GM12878 (cell line): Measurements from ENCODE around the gene ZNF57. TPM values are rescaled to one million over a fixed set of nuclear protein-coding genes. Genes with fewer than 3 reads are reported as not detected.
A peak's percentile ranks its signal among the peaks of the same experiment; 100 is the strongest.

Experiments used
- ATAC-seq: fragments of 200-7000 bp; cut with Tn5 transposase; 3 replicates; pipeline ENCODE4 v1.9.1; 2020; ENCODE audit warnings: mild to moderate bottlenecking, moderate library complexity
- Bru-seq: library from RNA; stranded (reverse); fragments of 400-500 nt; gene quantifications from one replicate; lab custom pipeline; 2021; lab: Mats Ljungman, UMichigan
- BruChase-seq, 2 experiments: library from RNA; stranded (reverse); fragments of 400-500 nt; gene quantifications; one replicate each; lab custom pipeline; 2021; lab: Mats Ljungman, UMichigan
- BruUV-seq: library from RNA; stranded (reverse); fragments of 400-500 nt; replicated peaks from 2 replicates; lab custom pipeline; 2021; lab: Mats Ljungman, UMichigan
- CTCF ChIA-PET: fragments of 300-600 bp; sonication (Branson Sonifier 250); formaldehyde crosslinking; extraction: SDS; loops from one replicate; lab custom pipeline; 2021; ENCODE audit warnings: inconsistent platforms; lab: Yijun Ruan, JAX
- POLR2A ChIA-PET: fragments of 350-600 bp; formaldehyde crosslinking; extraction: SDS; loops from one replicate; lab custom pipeline; 2021; ENCODE audit warnings: inconsistent platforms; lab: Charles Lee
- RAD21 ChIA-PET: fragments of 300-600 bp; sonication (Branson Sonifier 250); formaldehyde crosslinking; loops from one replicate; lab custom pipeline; 2023; ENCODE audit warnings: antibody characterized with exemption; ENCODE audit not compliant: unreplicated experiment; lab: Charles Lee
- SMC1A ChIA-PET: fragments of 300-600 bp; sonication (Branson Sonifier 250); formaldehyde crosslinking; loops from one replicate; lab custom pipeline; 2023; ENCODE audit not compliant: unreplicated experiment, uncharacterized antibody; lab: Charles Lee
- DNase-seq: peaks from one replicate; pipeline ENCODE4 v3.0.0-alpha.2; 2011; ENCODE audit warnings: low read depth, low spot score
- FAIRE-seq: peaks from 3 replicates; lab custom pipeline; 2011; peaks lifted over from hg19 to GRCh38; lab: Jason Lieb, UNC
- H2AFZ ChIP-seq: 2 replicates; pipeline ENCODE4 v1.6.0; 2011; ENCODE audit warnings: low read depth, low read length, control low read depth; ENCODE audit not compliant: control insufficient read depth
- H3K27ac ChIP-seq: 2 replicates; pipeline ENCODE4 v1.5.1; 2011; ENCODE audit warnings: control low read depth; ENCODE audit not compliant: control insufficient read depth, insufficient read depth
- H3K27me3 ChIP-seq, 2 experiments: replicated peaks in 1 of 2; 2 replicates each; pipeline versions ENCODE4 v1.6.0 to v1.6.1; 2011; ENCODE audit warnings: low read length in 1 of 2; ENCODE audit not compliant: control insufficient read depth in 2 of 2, insufficient read depth in 2 of 2
- H3K36me3 ChIP-seq, 2 experiments: 2 replicates each; pipeline ENCODE4 v1.5.1; 2011; ENCODE audit warnings: low read length in 1 of 2; ENCODE audit not compliant: control insufficient read depth in 2 of 2, insufficient read depth in 2 of 2
- H3K4me1 ChIP-seq: 2 replicates; pipeline ENCODE4 v1.6.1; 2011; ENCODE audit warnings: mild to moderate bottlenecking, low read length, moderate library complexity, mixed read lengths; ENCODE audit not compliant: control insufficient read depth, insufficient read depth
- H3K4me2 ChIP-seq: 2 replicates; pipeline ENCODE4 v1.6.0; 2011; ENCODE audit warnings: control low read depth; ENCODE audit not compliant: control insufficient read depth, insufficient read depth
- H3K4me3 ChIP-seq: fragments of 200-600 bp; sonication (generic); 2 replicates; pipeline ENCODE4 v1.5.1; 2016
- H3K79me2 ChIP-seq: 2 replicates; pipeline ENCODE4 v1.6.0; 2011; ENCODE audit warnings: low read length; ENCODE audit not compliant: control insufficient read depth, insufficient read depth
- H3K9ac ChIP-seq: 2 replicates; pipeline ENCODE4 v1.8.0; 2011; ENCODE audit warnings: low read length, control low read depth, mixed read lengths; ENCODE audit not compliant: control insufficient read depth, insufficient read depth
- H3K9me3 ChIP-seq: replicated peaks from 3 replicates; pipeline ENCODE4 v1.5.1; 2011; ENCODE audit warnings: mild to moderate bottlenecking, low read length; ENCODE audit not compliant: control insufficient read depth, insufficient read depth
- H4K20me1 ChIP-seq: 2 replicates; pipeline ENCODE4 v1.6.0; 2011; ENCODE audit not compliant: control insufficient read depth, insufficient read depth
- BCLAF1 ChIP-seq: fragments of 450-650 bp; IDR thresholded peaks from 2 replicates; pipeline ENCODE4 v1.6.1; 2017; ENCODE audit warnings: antibody characterized with exemption, mild to moderate bottlenecking, moderate library complexity
- HDGF ChIP-seq: fragments of 450-650 bp; IDR thresholded peaks from 2 replicates; pipeline ENCODE4 v1.6.1; 2016; ENCODE audit warnings: antibody characterized with exemption
- MTA2 ChIP-seq: fragments of 450-650 bp; IDR thresholded peaks from 2 replicates; pipeline ENCODE4 v1.6.1; 2016; ENCODE audit warnings: low read depth, mild to moderate bottlenecking, moderate library complexity
- NFYA ChIP-seq: IDR thresholded peaks from 2 replicates; pipeline ENCODE4 v1.6.1; 2011; ENCODE audit warnings: low read depth, mild to moderate bottlenecking, low read length, improper control_type of control experiment, borderline replicate concordance
- PAX8 ChIP-seq: fragments of 450-650 bp; IDR thresholded peaks from 2 replicates; pipeline ENCODE4 v1.6.1; 2017; ENCODE audit warnings: mild to moderate bottlenecking, moderate library complexity
- PBX3 ChIP-seq: IDR thresholded peaks from 2 replicates; pipeline ENCODE4 v1.6.1; 2011; ENCODE audit warnings: mild to moderate bottlenecking, low read depth, low read length, moderate library complexity; ENCODE audit not compliant: insufficient replicate concordance
- RELB ChIP-seq: fragments of 450-650 bp; IDR thresholded peaks from 2 replicates; pipeline ENCODE4 v1.6.1; 2017; ENCODE audit warnings: low read depth, mild to moderate bottlenecking, moderate library complexity
- TCF3 ChIP-seq: IDR thresholded peaks from 2 replicates; pipeline ENCODE4 v1.6.1; 2012; ENCODE audit warnings: low read depth, mild to moderate bottlenecking, low read length, borderline replicate concordance; ENCODE audit not compliant: insufficient read depth
- WGBS: methylation state at CpG from one replicate; pipeline ENCODE4 v1.1.6; 2016; ENCODE audit warnings: low lambda C conversion rate; ENCODE audit not compliant: insufficient replicate concordance, insufficient coverage; ENCODE audit errors: missing lambda C conversion rate; 5-methylcytosine and 5-hydroxymethylcytosine counted together
- in situ Hi-C: fragments of 300-500 bp; cut with MboI; formaldehyde crosslinking; loops from 9 replicates; pipeline ENCODE4 v1.14.3; 2018; ENCODE audit warnings: mixed read lengths
- intact Hi-C: fragments of 100-400 bp; cut with micrococcal nuclease; formaldehyde crosslinking; loops from one replicate; pipeline ENCODE4 v1.14.2; 2022; ENCODE audit not compliant: unreplicated experiment
- long read RNA-seq, 2 experiments: library from polyadenylated mRNA; unstranded; transcript quantifications; one replicate each; pipeline ENCODE4 v2.0.0, GENCODE V29; 2019 to 2020
- polyA minus RNA-seq, 3 experiments: library from RNA; depleted of rRNA, polyadenylated mRNA; stranded (reverse); fragments of >200 nt; gene quantifications; 2 replicates each; pipeline ENCODE4 v1.2.3, GENCODE V29; 2011
- polyA plus RNA-seq, 11 experiments: library from polyadenylated mRNA; depleted of rRNA in 4 of 11; unstranded in 6 of 11; stranded (reverse) in 5 of 11; fragments of >200 nt; fragmentation: Nextera tagmentation in 4 of 11; fragmentation: Illumina TruSeq in 1 of 11; extraction: Ambion mirVana in 4 of 11; extraction: Trizol in 1 of 11; gene quantifications; 1 replicate in 1 of 11; 2 replicates in 10 of 11; pipeline versions ENCODE4 v1.2.1 to v1.2.3, GENCODE V29; 2011 to 2016; ENCODE audit warnings: inconsistent platforms in 2 of 11, missing spikeins in 2 of 11, low read depth in 1 of 11
- total RNA-seq, 4 experiments: library from RNA; depleted of rRNA in 3 of 4; stranded (reverse); fragments of >200 nt in 3 of 4; fragmentation: Illumina TruSeq in 1 of 4; extraction: Trizol in 1 of 4; gene quantifications; 2 replicates each; pipeline versions ENCODE4 v1.2.1 to v1.2.3, GENCODE V29; 2013 to 2021

Gene ZNF57
- 8.2 and 9.9 TPM in 2 replicates for total RNA-seq (2013; cell fraction: nucleolus; rRNA removed)
- total RNA-seq (2014; rRNA removed) = 6.2 and 7.6 TPM in 2 replicates
- total RNA-seq (2014; rRNA removed; fragmentation: Illumina TruSeq; extraction: Trizol) = 7.6 and 8.9 TPM in 2 replicates
- 5.2 and 5.5 TPM in 2 replicates for total RNA-seq (2021)
- 4.5 TPM for polyA plus RNA-seq (2011; ENCODE audit: low read depth)
- polyA plus RNA-seq (2011; rRNA removed) = 5.6 and 5.7 TPM in 2 replicates
- 3.5 and 3.8 TPM in 2 replicates for polyA plus RNA-seq (2011; cell fraction: cytosol; rRNA removed)
- 4.7 and 4.9 TPM in 2 replicates for polyA plus RNA-seq (2011; cell fraction: nucleus; rRNA removed)
- polyA plus RNA-seq (2012) = 3.8 and 5.7 TPM in 2 replicates
- 6.9 and 7.6 TPM in 2 replicates for polyA plus RNA-seq (2014; fragmentation: Illumina TruSeq; extraction: Trizol)
- polyA plus RNA-seq (2014; fragmentation: Nextera tagmentation; extraction: Ambion mirVana) = 1 to 10 TPM; 2.7 to 3.0 TPM
- polyA plus RNA-seq (2014; rRNA removed) = 3.9 and 4.4 TPM in 2 replicates
- 1 to 10 TPM; 6.0 to 6.7 TPM for polyA plus RNA-seq (2016; fragmentation: Nextera tagmentation; extraction: Ambion mirVana)
- polyA minus RNA-seq (2011; rRNA and poly(A)+ RNA removed) = 7.9 and 9.9 TPM in 2 replicates
- polyA minus RNA-seq (2011; cell fraction: cytosol; rRNA and poly(A)+ RNA removed) = 3.3 and 4.3 TPM in 2 replicates
- polyA minus RNA-seq (2011; cell fraction: nucleus; rRNA and poly(A)+ RNA removed) = 1.8 and 2.4 TPM in 2 replicates
- Bru-seq, nascent RNA = percentile 63 among the genes with signal in this experiment
- BruChase-seq, experiment 1, labeled RNA remaining after a 6-hour chase = percentile 59 among the genes with signal in this experiment
- percentile 54 among the genes with signal in this experiment for BruChase-seq, experiment 2, labeled RNA remaining after a 2-hour chase
- long read RNA-seq, experiment 1, partial matches to known transcripts = 0 of 4 reads
- long read RNA-seq, experiment 1, other reads (novel, unspliced or antisense) = 2 of 4 reads
- long read RNA-seq, experiment 2, transcript ZNF57-201 (4 exons, 2,003 nt) = major isoform, 44 of 47 reads
- long read RNA-seq, experiment 2, partial matches to known transcripts = 0 of 47 reads
- long read RNA-seq, experiment 2, other reads (novel, unspliced or antisense) = 3 of 47 reads

- Histone ChIP-seq H3K36me3 (0 out of 4 replicates have a peak, but pooled peaks cover 0 to 3% of the 10 kb centered on the region in 2 experiments), H3K9me3 (peaks cover 3% of the 10 kb centered on the region; the same call in 2 of the 3 replicates), H3K79me2 (peaks cover 16% of the 10 kb centered on the region), H3K9ac (peak within 1 kb of the TSS; percentile 87), H3K4me1 (no peaks in the 10 kb centered on the region), H2AFZ (peak within 1 kb of the TSS; percentile 93), H4K20me1 (no peaks in the 10 kb centered on the region), H3K27ac (peak within 1 kb of the TSS; percentile 79), H3K4me3 (peak within 1 kb of the TSS; percentile 84), H3K27me3 (no peaks in the 10 kb centered on the region), H3K4me2 (peak within 1 kb of the TSS; percentile 97)
- under 1% methylated on average over 80 of the region's 100 CpGs for WGBS
- intact Hi-C loops (no loop called here), in situ Hi-C loops (no loop called here)
- CTCF ChIA-PET = interaction anchor here (0.6 to 1.4 kb wide), 3 partner anchors 12 to 117 kb away, joined by 3 to 10 read pairs (median 3); partner anchors contain the start of gene SGTA
- SMC1A ChIA-PET = interaction anchor here (0.9 kb wide), 1 partner anchor 13 kb away, joined by 4 read pairs; no protein-coding TSS in a partner anchor
- DNase-seq = peak; percentile 92
- ATAC-seq = peak; percentile 100
- RAD21 ChIA-PET = interaction anchor here (0.7 to 1.0 kb wide), 2 partner anchors 13 to 50 kb away, joined by 3 read pairs; no protein-coding TSS in a partner anchor
- POLR2A ChIA-PET = interaction anchor here (0.6 to 1.0 kb wide), 4 partner anchors 25 to 81 kb away, joined by 3 to 6 read pairs (median 4); no protein-coding TSS in a partner anchor
- peak; percentile 100 for FAIRE-seq
- BruUV-seq = no TSS peak
- TF ChIP-seq PAX8 (no peak), TCF3 (0 out of 2 replicates have a peak, but pooled peaks have one; percentile 36), NFYA (no peak), MTA2 (no peak), PBX3 (no peak), RELB (no peak), BCLAF1 (no peak), HDGF (peak; percentile 86; the same call in 1 of the 2 replicates)
Observed at GRCh38 chr19:2900296-2901252, at the start of gene ZNF57. TSS of gene ZNF57 (plus strand) at chr19:2900928. CDS start at chr19:2901046, 118 bp downstream.
